Measurements from ENCODE around the gene TMEM52. TPM values are rescaled to one million over a fixed set of nuclear protein-coding genes. Genes with fewer than 3 reads are reported as not detected.
A peak's percentile ranks its signal among the peaks of the same experiment; 100 is the strongest.

Gene TMEM52
- total and polyA plus RNA-seq, 2 of the 13 experiments (the other 11 are each of a cell fraction or from before 2014, with no cell fraction given): 13.2 to 18.7 TPM

DNA sequence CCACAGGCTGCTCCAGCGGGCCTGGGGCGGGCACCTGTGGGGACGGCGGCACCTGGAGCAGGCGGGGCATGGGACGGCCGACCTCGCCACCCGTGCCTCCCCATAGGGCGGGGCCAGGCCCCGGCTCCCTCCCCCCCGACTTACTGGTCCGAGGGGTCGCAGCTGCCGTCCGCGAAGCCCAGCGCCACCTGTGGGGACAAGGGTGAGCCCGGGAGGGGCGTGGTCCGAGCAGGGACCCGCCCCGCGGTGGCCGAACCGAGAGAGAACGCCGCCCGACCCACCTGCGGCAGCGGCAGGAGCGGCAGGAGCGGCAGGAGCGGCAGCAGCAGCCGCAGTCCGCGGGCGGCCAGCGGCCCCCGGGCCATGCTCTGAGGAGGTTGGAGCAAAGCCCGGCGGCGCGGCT is at the start of gene TMEM52 (continued):
- peak; percentile 36; the same call in 1 of the 2 replicates for TF ChIP-seq ZNF770 (CRISPR knock-in tag; IDR thresholded peaks at IDR 0.05)
- no peak for TF ChIP-seq SRSF4 (IDR thresholded peaks at IDR 0.05; ENCODE audit: low read depth, low read length, poor library complexity, severe bottlenecking)
- TF ChIP-seq, protein P1, sequence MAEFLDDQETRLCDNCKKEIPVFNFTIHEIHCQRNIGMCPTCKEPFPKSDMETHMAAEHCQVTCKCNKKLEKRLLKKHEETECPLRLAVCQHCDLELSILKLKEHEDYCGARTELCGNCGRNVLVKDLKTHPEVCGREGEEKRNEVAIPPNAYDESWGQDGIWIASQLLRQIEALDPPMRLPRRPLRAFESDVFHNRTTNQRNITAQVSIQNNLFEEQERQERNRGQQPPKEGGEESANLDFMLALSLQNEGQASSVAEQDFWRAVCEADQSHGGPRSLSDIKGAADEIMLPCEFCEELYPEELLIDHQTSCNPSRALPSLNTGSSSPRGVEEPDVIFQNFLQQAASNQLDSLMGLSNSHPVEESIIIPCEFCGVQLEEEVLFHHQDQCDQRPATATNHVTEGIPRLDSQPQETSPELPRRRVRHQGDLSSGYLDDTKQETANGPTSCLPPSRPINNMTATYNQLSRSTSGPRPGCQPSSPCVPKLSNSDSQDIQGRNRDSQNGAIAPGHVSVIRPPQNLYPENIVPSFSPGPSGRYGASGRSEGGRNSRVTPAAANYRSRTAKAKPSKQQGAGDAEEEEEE (CRISPR knock-in tag; IDR thresholded peaks at IDR 0.05; ENCODE audit: borderline replicate concordance): no peak
- peak; percentile 58 for TF ChIP-seq CTCF (CRISPR knock-in tag; IDR thresholded peaks at IDR 0.05)
- TF ChIP-seq ZNF552 (CRISPR knock-in tag; IDR thresholded peaks at IDR 0.05; ENCODE audit: borderline replicate concordance): no peak
- no peak for TF ChIP-seq ATF7 (IDR thresholded peaks at IDR 0.05)
- TF ChIP-seq ATF7 (CRISPR knock-in tag; IDR thresholded peaks at IDR 0.05): no peak
- 0 out of 2 replicates have a peak, but pooled peaks have one; percentile 15 for TF ChIP-seq ZNF503 (CRISPR knock-in tag; IDR thresholded peaks at IDR 0.05)
- no peak for TF ChIP-seq ZNF878 (CRISPR knock-in tag; IDR thresholded peaks at IDR 0.05)
- peak; percentile 28 for TF ChIP-seq ZNF281 (CRISPR knock-in tag; IDR thresholded peaks at IDR 0.05; ENCODE audit: borderline replicate concordance)
- 0 out of 2 replicates have a peak, but pooled peaks have one; percentile 44 for TF ChIP-seq ZNF674 (CRISPR knock-in tag; IDR thresholded peaks at IDR 0.05; ENCODE audit: low read depth)
- TF ChIP-seq PHF5A (CRISPR knock-in tag; IDR thresholded peaks at IDR 0.05; ENCODE audit: low read depth, unreplicated experiment): no peak
- TF ChIP-seq ZNF709 (CRISPR knock-in tag; IDR thresholded peaks at IDR 0.05): 0 out of 2 replicates have a peak, but pooled peaks have one; percentile 32
- TF ChIP-seq MTERF4 (CRISPR knock-in tag; IDR thresholded peaks at IDR 0.05): peak; percentile 83; the same call in 1 of the 2 replicates
- TF ChIP-seq ZNF563 (CRISPR knock-in tag; IDR thresholded peaks at IDR 0.05): no peak
- peak; percentile 40; the same call in 1 of the 2 replicates for TF ChIP-seq MTF1 (CRISPR knock-in tag; IDR thresholded peaks at IDR 0.05)
- TF ChIP-seq RNF2 (conservative IDR thresholded peaks at IDR 0.05; ENCODE audit: low read depth): peak; percentile 55
